Panc1 (cell line): ENCODE measurements around the gene INO80D.
"Not testable (repeated sequence)": the region's sequence is repeated elsewhere in the genome, so short reads cannot be mapped to it uniquely, and the experiment has no call there.

Experiments
- POLR2AphosphoS5 ChIP-seq: IDR thresholded peaks from 2 replicates; pipeline ENCODE4 v1.6.1; 2012; ENCODE audit warnings: mild to moderate bottlenecking, low read depth, low read length, moderate library complexity
- REST ChIP-seq, 2 experiments: IDR thresholded peaks; 2 replicates each; pipeline ENCODE4 v1.6.1; 2011 to 2012; ENCODE audit warnings: low read depth in 2 of 2, control low read depth in 1 of 2, low read length in 1 of 2, mild to moderate bottlenecking in 1 of 2, moderate library complexity in 1 of 2; ENCODE audit not compliant: insufficient read depth in 1 of 2

GRCh38 chr2:205976934-205977659, 108.9 kb downstream of the INO80D start:
- TF ChIP-seq REST (IDR thresholded peaks at IDR 0.05; ENCODE audit: insufficient read depth in 1 of 2, low read depth in 2 of 2, low read length in 1 of 2); POLR2AphosphoS5: not testable (repeated sequence)
